SH-SY5Y (cell line): ENCODE results near the gene GATC.

Experiments used
- GATA2 ChIP-seq: IDR thresholded peaks from 2 replicates; pipeline ENCODE4 v1.6.1; 2011; ENCODE audit warnings: mild to moderate bottlenecking, low read depth, low read length
- GATA3 ChIP-seq: IDR thresholded peaks from 2 replicates; pipeline ENCODE4 v1.6.1; 2011; ENCODE audit warnings: low read depth, mild to moderate bottlenecking, low read length, moderate library complexity

DNA sequence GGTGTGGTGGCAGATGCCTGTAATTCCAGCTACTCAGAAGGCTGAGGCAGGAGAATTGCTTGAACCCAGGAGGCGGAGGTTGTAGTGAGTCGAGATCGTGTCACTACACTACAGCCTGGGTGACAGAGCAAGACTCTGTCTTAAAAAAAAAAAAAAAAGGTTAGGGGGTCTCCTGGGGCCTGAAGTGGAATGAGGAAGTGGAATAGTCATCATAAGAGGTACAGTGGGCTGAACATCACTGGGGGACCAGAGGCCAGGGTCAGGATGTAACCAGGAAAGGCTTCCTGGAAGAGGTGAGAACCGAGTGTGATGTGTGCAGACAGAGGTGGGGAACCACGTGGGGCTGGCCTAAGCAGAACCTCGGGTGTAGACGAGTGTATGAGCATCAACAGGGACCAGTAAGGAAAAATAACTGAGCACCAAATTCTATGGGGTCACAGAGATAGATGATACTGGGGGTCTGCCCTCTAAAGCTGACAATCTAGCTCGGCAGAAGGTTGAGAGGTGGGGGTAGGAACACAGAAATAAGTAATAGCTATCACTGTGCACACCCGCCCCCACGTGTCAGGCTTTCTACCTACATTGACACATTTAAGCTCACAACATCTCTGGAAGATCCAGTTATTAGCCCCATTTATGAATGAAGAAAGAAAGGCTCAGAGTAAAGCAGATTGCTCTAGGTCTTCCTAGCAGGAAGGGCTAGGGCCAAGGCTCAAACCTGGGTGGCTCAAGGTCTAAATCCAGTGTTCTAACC lies 13.3 kb upstream of the GATC start:
- TF ChIP-seq GATA2 (no peak), GATA3 (no peak)
